PFSK-1 (cell line): Measurements from ENCODE around the gene RANBP10.

ENCODE experiments used
- FOXP2 ChIP-seq: optimal IDR thresholded peaks from 2 replicates; pipeline ENCODE3; 2011; ENCODE audit warnings: borderline replicate concordance, control low read depth, inconsistent platforms; ENCODE audit not compliant: insufficient read depth; ENCODE audit errors: extremely low read length, extremely low read depth
- POLR2AphosphoS5 ChIP-seq: IDR thresholded peaks from 2 replicates; pipeline ENCODE4 v1.6.1; 2012; ENCODE audit warnings: low read depth, mild to moderate bottlenecking, control low read depth, low read length, moderate library complexity
- REST ChIP-seq, 2 experiments: IDR thresholded peaks; 2 replicates each; pipeline versions ENCODE4 v1.6.1 to v1.8.0; 2011 to 2012; ENCODE audit warnings: low read depth in 2 of 2, low read length in 2 of 2, control low read depth in 1 of 2, inconsistent platforms in 1 of 2, mild to moderate bottlenecking in 1 of 2, moderate library complexity in 1 of 2; ENCODE audit not compliant: insufficient read depth in 1 of 2
- SIN3A ChIP-seq: IDR thresholded peaks from 2 replicates; pipeline ENCODE4 v1.6.1; 2012; ENCODE audit warnings: mild to moderate bottlenecking, low read length, moderate library complexity, borderline replicate concordance; ENCODE audit not compliant: insufficient read depth
- TAF1 ChIP-seq: IDR thresholded peaks from 2 replicates; pipeline ENCODE4 v1.6.1; 2012; ENCODE audit warnings: low read length, control low read depth, borderline replicate concordance; ENCODE audit not compliant: insufficient read depth

Gene RANBP10

GRCh38 chr16:67790071-67790470 is 16.3 kb downstream of the RANBP10 start:
- TF ChIP-seq SIN3A: no peak
- no peak for TF ChIP-seq FOXP2
- no peak for TF ChIP-seq POLR2AphosphoS5
- no peak for TF ChIP-seq TAF1
- TF ChIP-seq REST (IDR thresholded peaks at IDR 0.05; ENCODE audit: insufficient read depth in 1 of 2, low read depth in 2 of 2, low read length in 2 of 2): no peak

DNA sequence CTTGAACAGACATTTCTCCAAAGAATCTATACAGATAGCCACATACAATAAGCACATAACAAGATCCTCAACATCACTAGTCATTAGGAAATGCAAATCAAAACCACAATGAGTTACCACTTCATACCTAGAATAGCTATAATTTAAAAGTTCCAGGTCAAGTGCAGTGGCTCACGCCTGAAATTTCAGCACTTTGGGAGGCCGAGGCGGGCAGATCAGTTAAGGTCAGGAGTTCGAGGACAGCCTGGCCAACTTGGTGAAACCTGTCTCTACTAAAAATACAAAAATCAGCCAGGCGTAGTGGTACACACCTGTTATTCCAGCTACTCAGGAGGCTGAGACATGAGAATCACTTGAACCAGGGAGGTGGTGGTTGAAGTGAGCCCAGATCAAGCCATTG is 19.9 kb downstream of the RANBP10 start:
- TF ChIP-seq SIN3A: no peak

DNA sequence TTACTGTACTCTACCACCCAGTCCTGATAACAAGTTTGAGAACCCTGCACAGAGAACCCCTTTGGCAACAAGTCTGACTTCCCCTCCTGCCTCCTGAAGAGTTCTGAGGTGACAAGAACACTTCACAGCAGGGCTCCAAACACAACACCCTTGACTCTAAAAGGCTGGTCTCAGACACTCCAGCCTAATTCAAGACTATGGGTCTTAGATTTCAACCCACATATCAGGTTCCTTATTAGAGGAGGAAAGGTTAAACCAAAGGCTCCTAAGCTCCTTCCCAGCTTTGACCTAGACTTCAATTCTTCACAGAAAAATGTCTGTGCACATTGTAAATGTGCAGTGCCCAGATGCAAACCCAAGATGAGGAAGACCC is 23.0 kb downstream of the RANBP10 start:
- no peak for TF ChIP-seq SIN3A
- no peak for TF ChIP-seq TAF1
- TF ChIP-seq FOXP2: no peak
- TF ChIP-seq POLR2AphosphoS5: no peak
- no peak for TF ChIP-seq REST (IDR thresholded peaks at IDR 0.05; ENCODE audit: insufficient read depth in 1 of 2, low read depth in 2 of 2, low read length in 2 of 2)

DNA sequence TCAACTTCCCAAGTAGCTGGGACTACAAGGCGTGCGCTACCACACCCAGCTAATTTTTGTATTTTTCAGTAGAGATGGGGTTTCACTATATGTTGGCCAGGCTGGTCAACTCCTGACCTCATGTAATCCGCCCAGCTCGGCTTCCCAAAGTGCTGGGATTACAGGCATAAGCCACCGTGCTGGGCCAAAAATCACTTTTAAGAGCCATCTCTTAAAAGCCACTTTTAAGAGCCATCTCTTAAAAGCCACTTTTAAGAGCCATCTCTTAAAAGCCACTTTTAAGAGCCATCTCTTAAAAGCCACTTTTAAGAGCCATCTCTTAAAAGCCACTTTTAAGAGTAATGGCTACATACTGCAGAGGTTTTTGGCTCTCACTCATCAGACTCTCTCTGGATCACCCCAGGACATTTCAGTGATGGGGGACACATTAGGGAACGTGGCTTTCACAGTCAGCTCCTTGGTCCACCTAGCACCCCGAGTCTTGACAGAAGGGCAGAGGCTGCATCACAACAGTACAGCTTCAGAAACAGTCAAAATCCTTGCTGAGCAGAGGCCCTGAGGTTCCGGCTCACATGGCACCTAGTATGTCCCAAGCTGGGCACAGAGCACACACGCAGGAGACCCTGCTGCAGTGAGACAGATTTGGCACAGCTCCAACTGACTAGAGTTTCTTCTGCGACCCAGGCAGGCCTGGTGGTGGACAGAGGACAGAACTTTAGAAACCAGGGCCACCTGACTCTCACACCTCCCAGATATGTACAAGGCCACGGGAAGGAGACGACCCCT is 23.6 kb downstream of the RANBP10 start:
- no peak for TF ChIP-seq FOXP2
- no peak for TF ChIP-seq TAF1
- no peak for TF ChIP-seq REST (IDR thresholded peaks at IDR 0.05; ENCODE audit: insufficient read depth in 1 of 2, low read depth in 2 of 2, low read length in 2 of 2)
- TF ChIP-seq POLR2AphosphoS5: no peak
- TF ChIP-seq SIN3A: no peak

DNA sequence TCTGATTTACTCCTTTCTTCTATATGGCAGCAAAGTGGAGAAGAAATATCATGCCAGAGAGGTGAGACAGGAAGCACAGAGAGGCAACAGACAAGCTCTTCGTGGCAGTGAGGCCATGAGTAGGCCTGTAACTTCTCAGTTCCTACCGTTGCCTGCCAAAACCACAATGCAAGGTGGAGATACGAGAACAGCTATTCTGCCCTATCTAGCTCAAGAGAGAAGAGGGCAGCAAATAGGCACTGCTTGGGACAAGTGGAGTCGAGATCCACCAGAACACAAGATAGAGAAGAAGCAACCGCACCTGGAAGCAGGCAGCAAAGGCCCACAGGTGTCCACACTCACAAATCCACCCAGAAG is 24.8 kb downstream of the RANBP10 start:
- TF ChIP-seq POLR2AphosphoS5 (no peak), REST (IDR thresholded peaks at IDR 0.05; ENCODE audit: insufficient read depth in 1 of 2, low read depth in 2 of 2, low read length in 2 of 2) (no peak), TAF1 (no peak), FOXP2 (no peak), SIN3A (no peak)
